ENCODE measurements around the gene DRD1.

DRD1 gene

DNA sequence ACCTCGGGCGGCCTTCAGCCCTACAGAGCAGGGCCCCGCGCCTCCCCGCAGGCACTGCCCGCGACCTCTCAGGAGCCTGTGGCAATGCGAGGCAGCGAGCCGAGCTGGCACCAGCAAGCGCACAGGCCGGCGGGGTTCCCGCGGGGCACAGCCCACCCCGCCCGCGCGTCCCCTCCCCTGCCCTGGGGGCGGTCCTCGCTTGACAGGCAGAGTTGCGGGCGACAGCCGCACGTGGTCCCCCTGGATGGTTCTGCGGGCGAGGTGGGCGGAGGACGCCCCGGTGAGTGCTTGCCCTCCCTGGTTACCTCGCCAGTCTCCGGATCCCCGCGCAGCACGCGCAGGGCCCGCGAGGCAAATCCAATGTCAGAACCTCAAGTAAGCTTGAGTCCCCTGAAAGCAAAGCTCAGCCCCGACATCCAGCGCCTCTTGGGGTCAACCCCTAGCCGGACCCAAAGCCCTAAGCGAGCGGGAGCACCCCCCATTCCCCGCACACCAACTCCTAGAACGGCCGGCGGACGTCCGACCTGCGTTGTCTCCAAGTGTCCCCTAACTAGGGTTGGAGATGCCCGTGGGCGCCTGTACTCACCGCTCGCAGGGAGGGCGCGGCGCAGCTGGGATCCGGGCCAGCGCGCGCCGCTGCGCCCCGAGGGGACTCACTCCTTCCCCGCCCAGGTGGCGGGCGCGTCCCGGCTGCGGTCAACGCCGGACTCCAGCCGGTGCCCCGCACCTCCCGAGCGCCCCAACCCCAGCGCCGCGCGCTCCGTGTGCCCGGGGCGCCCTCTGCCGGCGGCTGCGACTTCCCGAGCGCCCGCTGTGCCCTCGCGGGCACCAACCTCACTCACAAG, at the start of gene DRD1:
Gene DRD1, minus strand, starts transcription at position 123 of the 845 bp plus-strand sequence. CDS start 1,083 bp downstream, outside the sequence.
- DNase-seq = no peak

DNA sequence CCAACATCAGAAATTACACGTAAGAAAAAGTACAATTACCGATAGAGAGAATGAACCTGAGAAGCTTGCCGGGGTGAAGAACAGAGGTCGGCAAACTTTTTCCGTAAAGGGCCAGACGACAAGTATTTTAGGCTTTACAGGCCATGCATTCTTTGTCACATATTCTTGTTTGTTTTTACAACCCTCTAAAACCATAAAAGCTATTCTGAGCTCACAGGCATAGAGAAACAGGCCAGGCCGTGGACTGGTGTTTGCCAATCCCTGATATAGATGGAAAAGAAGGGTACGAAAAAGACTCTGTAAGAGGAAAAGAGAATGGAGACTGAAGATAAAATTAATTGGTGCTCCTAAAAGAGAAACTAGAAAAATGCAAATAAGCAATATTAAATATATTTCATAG, 49.7 kb upstream of the DRD1 start:
- DNase-seq = no peak

DNA sequence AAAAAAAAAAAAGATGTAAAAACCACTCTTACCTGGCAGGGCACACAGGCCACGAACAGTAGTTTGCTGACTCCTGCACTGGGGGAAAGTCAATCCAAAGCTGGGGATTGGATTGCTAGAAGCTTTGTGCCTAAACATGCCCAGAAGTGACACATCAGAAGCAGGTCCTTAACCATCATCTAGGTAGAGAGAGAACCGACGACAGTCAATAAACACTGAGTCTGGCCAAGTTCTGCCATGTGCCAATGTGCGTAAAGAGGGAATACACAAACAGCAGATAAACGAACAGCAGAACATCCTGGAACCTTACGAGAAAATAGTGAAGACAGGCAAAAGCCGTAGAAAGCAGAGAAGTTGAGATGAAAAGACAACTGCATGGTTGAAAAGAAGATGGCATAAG, 49.3 kb upstream of the DRD1 start:
- no peak for DNase-seq

DNA sequence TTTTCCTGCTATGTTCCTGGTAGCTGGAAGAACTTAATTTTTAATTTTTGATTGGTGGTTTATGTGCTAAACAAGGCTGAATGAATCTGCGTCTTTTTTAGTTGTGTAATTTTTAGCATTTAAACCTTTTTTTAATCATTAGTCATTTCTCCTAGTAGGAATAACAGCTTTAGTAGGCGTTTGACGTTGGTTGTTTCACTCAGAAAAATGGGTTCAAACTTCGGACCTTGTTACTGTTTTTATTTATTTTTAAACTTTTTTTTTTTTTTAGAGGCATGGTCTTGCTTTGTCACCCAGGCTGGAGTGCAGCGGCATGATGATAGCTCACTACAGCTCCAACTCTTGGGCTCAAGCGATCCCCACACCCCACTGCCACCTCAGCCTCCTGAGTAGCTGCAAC, 47.2 kb upstream of the DRD1 start:
- DNase-seq = no peak

DNA sequence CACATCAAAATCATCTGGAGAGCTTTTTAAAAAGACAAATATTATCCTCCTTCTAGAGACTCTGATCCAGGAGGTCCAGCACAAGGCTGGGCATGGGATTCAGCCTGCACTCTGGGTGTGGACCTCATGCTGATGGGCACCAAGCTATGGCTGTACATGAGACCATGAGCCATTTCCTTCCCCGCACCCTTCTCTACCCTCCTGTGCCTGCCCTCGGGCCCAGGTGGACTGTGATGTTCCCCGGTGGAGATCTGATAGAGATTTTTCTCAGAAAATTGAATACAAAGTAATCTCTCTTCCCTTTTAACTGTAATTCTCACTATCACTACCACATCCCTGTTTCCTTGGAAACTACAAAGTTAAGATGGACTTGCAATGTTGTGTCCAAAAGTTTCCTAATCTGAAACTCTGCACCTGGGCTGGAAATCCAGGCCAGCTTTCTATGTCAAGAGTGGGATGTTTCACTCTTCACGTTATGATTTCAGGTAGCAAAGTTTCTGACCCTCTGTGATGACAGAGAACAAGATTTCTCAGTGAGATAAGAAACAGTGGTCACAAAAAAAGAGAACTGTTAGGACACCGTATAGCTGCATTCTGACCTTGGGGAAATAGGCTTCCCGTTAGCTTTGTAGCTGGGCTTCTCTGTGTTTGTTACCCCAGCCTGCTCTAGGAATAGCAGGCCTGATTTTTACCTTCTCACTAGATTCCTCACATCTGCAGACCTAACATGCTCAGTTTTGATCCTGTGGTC, 45.9 kb upstream of the DRD1 start:
- DNase-seq = no peak

DNA sequence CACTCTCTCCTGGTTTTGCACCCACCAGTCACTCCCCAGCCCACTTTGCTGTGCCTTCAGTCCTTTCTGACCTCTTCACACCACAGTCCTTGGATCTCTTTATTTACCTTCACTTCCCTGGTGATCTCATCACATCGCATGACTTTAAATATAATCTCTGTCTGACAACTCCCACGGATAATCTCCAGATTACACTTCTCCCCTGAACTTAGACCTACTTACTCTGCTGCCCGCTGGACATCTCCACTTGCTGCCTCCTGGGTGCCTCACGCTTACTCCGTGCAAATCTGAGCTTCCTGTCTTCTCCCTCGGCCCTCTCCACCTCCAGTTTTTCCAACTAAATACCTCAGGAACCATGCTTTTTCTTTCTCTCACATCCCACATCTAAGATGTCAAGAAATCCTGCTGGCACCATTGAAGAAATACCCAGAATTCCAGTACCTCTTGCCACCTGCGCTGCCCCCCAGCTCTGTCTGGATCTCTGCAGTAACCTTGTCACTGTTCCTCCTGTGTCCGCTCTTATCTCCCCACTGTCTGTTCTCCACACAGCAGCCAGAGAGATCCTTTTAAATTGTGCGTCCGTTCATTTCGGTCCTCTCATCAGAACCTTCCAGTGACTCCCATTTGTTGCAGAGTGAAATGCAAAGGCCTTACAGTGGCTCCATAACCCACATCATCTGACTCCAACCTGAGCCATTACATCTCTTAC, 43.7 kb upstream of the DRD1 start:
- no peak for DNase-seq

DNA sequence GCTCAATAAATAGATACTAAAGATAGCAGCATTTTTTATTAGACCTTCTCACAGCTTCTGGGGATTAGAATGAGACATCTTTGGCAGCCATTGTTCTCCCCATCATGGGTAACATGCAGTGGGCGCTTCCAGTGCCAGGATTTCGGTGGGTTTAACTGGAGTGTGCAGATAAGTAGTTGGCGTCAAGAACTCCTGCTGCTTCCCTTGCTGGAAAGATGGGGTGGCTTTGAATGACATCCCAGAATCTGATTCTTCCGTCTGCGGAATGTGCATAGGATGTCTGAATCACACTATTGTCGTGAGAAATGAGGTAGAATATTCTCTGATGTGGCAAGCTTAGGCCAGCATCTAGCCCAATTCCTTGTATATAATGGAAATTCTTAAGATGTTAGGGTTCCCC, 41.6 kb upstream of the DRD1 start:
- no peak for DNase-seq

DNA sequence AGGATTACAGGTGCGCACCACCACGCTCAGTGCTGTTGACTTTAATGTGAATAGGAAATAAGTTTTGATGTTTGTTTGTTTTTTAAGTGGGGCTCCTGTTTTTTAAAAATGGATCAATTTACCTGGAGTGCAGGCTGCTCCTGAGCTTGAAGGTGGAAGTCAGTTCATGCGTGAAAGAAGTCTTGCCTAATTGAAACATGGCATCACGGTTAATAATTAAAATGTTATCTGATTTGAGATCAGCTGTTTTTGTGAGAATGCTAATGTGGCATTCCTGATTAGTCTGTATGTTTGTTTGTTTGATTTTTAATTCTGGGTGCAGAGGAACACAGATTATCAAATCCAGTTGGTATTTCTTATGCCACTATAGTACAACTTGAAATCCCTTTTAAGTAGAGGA, 40.8 kb upstream of the DRD1 start:
- no peak for DNase-seq

DNA sequence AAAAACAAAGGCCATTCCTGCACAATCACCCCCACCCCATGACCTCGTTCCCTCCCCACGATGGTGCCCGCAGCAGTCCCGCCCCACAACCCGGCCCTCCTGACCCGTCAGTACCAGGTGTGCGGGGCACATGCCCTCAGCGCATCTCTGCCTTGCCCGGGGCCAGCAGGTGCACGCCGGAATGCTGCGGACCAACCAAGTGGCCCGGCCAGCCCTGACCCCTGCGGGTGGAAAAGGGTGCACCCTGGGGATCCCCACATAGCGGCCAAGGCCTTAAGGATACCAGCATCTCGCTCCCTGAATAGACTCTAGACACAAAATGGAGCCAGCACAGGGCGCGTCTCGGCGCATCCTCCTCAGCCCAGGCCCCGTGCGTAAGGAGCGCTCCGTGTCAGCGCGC, 40.3 kb upstream of the DRD1 start:
- DNase-seq = no peak

DNA sequence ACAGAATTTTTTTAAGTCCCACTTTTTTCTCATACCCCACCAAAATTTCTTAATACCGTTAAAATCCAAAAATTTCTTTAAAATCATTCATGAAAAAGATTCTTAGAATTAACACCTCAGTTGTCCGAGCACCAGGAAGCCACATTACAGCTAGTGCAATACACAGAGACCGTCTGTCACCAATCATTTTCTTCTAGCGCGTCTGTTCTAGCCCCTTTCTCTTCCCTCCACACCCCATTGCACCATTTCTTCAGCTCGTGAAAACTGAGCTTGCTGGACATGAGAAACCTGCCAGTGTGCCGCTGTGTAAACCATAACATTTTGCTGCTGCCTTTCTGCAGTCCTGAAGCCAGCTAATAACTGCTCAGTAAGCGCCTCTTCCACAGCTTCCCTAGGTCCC, 39.4 kb upstream of the DRD1 start:
- DNase-seq = no peak

DNA sequence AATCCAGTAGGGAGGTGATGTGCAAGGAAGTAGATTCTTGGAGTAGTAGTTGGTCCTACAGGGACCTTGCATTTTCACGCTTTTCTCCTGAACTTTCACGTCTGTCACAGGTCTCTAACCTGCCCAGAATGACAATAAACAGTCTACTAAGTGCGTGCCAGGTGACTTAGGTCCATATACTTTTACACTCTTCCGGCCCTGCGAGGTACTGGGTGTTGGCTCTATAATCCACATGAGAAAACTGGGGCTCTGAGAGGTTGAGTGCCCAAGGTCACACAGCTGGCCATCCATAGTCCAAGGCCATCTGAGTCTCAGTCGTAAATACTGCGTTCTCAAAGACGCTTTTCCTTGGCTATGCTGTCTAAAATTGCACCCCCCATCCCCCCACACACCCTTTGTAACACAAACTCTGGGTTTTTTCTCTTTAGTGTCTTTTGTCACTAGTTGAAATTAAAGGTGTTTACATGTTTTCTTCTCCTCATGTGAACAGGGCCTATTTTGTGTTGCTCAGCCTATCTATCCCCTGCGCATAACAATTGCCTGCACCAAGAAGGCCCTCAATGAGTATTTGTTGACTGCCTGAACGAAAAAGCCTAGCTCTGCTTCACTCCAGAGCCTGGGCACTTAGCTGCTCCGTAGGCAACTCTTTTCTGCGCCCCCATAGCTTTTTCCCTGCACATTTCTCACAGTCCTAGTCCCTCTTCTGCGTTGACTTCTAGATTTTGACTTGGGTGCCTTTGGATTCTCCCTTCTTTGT, 35.3 kb upstream of the DRD1 start:
- no peak for DNase-seq

DNA sequence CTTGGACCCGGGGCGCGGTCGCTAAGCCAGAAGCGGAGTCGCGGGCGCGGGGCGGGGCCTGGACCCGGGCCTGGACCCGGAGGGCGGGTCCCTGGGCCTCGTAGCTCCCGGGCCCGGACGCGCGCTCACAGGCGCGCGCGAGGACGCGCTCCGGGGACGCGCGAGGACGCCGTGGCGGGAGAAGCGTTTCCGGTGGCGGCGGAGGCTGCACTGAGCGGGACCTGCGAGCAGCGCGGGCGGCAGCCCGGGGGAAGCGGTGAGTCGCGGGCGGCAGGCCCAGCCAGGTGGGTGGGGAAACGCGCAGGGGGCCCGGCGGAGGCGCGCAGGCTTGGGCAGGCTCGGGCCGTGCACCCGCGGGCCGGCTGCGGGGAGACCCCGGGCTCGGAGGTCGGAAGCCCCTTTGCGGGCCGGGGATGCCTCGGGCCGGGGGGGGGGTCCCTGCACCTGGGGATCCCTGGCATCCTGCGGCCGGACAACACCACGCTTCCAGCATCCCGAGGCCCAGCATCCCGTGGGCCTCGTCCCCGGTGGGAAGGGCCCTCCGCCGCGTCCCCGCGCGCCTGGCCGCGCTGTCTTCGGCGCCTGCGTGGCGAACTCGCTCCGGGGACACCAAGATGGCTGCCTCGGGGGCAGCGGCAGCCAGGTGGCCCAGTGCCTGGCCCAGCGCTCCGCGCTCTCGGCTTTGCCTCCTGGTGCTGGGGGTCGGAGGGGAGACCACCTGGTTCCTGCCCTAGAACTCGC, 34.6 kb upstream of the DRD1 start, which contains the start of gene SFXN1:
Gene SFXN1, plus strand, starts transcription at position 177 of the 741 bp plus-strand sequence. CDS start 13,544 bp downstream, outside the sequence.
- DNase-seq = peak; percentile 74

DNA sequence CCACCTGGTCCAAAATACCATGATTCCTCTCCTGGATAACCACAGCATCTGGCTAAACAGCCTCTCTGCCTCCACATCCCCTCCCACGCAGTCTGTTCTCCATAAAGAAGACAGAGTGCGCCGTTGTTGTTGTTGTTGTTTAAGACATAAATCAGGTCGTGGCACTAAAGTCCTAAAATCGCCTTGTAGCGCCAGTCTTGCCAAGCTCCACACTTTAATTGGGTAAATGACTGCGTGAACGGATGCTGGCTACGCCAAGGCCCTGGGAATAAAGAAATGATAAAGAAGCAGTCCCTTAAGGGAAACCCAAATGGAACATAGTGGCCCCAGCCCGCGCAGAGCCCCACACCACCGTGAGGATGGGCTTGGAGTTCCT, 34.0 kb upstream of the DRD1 start:
- no peak for DNase-seq

DNA sequence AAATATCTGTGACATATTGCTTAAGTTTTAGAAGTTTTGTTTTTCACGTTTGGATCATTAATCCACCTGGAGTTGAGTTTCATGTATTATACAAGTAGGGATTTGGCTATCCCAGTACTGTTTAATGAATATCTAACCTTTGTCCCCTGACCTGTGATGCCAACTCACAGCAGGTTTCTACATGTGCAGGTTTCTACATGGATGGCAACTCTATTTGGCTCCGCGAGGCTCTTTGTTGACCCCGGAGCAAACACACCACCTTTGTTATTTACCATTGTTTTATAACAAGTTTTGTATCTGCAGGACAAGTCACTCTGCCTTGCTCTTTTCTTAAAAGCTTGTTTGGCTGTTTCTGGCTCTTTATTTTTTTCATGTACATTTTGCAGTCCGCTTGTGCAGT, 33.5 kb upstream of the DRD1 start:
- DNase-seq = no peak

DNA sequence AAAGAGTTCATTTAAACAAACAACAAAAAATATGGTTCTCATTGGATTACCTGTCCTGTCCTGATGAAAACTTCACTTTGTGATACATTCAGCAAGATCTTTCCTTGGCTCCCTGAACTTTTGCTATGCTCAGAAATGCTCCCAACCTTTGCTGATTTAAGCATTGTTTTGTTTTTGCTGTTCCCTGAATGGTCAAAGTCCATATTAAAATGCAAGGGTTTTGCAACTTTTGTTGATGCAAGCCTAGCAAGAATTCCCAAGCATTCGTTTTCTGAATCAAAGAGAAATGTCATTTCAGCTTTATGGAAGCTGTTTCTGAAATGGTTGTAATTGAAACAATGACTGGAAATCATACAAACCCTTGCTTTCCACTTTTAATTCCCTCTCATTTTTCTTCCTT, 31.3 kb upstream of the DRD1 start:
- no peak for DNase-seq

DNA sequence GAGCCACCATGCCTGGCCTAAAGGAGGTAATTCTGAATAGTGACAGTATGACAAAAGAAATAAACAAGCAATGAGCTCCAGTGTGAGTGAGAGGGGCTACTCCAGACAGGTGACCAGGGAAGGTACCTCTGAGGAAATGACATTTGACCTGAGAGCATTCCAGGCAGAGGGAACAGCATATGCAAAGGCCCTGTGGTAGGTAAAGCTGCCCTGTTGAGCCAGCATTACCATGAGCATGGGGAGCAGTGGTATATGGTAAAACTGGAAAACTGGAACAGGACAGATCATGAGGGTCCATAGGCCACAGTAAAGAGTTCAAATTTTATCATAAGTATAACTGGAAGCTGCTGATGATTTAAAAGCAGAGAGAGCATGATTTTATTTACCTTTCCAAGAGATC, 28.4 kb upstream of the DRD1 start:
- DNase-seq = no peak

DNA sequence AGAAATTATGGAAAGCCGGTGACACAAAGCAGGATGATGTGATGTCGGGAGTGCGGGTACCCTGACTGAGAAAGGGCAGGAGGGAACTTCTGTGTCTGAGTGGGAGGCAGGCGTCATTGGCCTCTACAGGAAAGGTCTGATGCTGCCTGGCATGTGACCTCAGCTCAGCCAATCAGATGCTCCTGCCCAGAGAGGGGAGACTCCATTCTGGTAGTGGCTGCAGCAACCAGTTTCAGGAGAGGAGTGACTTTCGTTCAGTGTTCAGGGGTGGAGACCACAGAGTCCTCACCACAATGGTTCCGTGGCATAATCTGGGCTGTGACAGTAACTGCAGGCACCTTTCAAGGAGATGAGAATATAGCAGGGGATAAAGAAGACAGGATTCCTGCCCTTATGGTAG, 27.6 kb upstream of the DRD1 start:
- no peak for DNase-seq

DNA sequence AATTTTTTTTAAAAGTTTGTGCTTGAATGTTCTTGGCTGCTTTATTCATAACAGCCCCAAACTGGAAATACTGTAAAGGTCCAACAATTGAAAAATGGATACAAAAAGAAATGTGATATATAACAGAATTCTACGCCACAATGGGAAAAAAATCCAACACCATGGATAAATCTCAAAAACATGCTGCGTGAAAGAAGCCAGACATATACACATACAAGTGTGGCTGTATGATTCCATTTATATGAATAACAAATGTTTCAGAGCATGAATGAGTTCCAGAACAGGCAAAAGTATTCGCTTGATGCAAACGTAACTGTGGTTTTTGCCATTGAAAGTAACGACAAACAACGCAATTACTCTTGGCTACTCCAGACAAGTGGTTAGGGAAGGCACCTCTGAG, 27.2 kb upstream of the DRD1 start:
- DNase-seq = no peak

DNA sequence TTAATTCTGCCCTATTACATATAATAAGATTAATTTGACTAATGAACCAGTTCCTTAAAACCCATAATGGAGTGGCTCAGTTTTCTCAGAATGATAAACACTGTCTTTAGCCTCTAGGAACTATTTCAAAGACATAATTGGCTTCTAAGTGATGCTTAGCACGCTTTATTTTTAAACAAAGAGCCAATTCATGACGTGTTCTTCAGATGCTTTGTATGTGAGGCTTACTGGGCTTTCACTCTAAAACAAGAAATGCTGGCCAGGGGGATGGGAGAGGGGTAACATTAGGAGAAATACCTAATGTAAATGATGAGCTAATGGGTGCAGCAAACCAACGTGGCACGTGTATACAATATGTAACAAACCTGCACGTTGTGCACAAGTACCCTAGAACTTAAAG, 26.8 kb upstream of the DRD1 start:
- no peak for DNase-seq

DNA sequence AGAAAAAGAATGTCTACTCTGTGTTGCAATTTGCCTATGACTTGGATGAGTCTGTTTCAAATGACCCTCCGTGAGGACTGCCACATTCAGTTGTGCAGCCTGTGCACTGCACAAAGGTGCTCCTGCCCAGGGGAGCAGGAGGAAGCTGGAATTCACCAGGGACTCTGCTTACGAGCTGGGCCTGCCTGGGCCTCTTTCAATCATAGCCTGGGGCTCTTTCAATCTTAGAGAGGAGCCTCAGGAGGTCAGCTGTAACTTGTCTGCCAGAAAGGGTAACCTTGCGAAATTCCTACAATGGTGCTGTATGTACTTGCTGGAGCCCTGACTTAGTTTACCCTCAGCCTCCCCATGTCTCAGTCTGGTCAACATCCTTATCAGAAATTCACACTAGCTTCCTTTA, 25.9 kb upstream of the DRD1 start:
- no peak for DNase-seq

DNA sequence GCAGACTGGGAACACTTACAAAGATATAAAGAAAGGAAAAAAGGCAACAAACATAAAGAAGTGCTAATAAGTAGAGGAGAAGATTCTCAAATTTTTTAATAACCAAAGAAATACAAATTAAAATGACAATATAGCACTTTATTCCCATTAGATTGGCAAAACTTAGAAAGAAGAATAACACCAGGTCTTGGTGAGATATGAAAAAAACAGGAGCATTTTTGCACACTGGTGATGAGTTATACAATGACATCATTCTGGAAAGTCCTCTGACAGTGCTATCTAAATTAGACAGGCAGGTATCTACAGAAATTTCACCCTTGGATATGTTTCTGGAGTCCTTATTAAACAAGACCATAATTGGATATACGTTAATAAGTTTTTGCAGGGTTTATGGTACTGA, 24.9 kb upstream of the DRD1 start:
- DNase-seq = no peak

DNA sequence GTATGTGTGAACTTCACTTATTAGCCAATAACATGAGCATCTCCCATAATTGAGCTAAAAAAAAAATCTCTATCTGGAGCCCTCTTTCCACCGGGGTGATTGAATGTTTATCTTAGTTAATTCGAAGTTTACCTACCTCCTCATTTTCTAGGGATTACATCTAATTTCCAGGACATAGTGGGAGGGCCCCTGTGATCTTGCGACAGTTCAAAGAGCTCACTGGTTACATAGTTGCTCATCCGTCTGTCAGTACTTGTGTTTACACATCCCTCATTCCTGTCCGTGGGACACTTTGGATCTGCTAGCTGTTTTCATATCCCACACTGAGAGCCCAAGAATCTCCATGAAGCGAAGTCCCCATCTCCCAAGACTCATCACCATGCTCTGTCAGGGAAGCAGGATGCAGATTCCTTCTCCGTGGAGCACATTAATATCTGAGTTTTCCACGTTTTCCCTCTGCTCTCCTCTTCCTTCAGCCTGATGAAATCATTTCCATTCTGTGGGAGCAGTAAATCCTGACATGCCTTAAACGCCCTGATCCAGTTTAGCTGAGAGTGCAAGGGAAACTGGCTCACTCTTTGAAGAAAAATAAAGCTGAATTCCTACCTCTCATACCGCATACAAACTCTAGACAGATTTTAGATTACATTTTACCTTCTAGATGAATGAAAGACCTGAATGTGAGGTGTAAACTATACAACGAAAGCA, 24.2 kb upstream of the DRD1 start:
- no peak for DNase-seq
